ENCODE data around the gene SLC25A51.

- TF ChIP-seq POLR2A (IDR thresholded peaks at IDR 0.05) (no peak), CTCF (IDR thresholded peaks at IDR 0.05) (no peak), POLR2AphosphoS5 (IDR thresholded peaks at IDR 0.05) (no peak)
These were observed 23.9 kb upstream of the SLC25A51 start for GRCh38 chr9:37927601-37928551.

Measured in prostate gland (tissue), 2 donors.